ENCODE results near the gene MTHFD1L. TPM values are rescaled to one million over a fixed set of nuclear protein-coding genes. Genes with fewer than 3 reads are reported as not detected.
A peak's percentile ranks its signal among the peaks of the same experiment; 100 is the strongest.
"Not testable (repeated sequence)": the region's sequence is repeated elsewhere in the genome, so short reads cannot be mapped to it uniquely, and the experiment has no call there.

MTHFD1L gene
- total RNA-seq: 10 to 100 TPM in 1 of 2 donors, 1 to 10 TPM in 1; 9.2 to 23.3 TPM

GRCh38 chr6:150865406-150866146 is at the start of gene MTHFD1L:
Gene MTHFD1L (plus strand): TSS chr6:150865702. CDS start chr6:150865823, 121 bp downstream.
- peak; percentile 57 for TF ChIP-seq CTCF (IDR thresholded peaks at IDR 0.05)
- Histone ChIP-seq H3K4me3 (peak within 1 kb of the TSS; percentile 95), H3K9me3 (no peaks in the 10 kb centered on the region), H3K36me3 (no peaks in the 10 kb centered on the region), H3K27me3 (no peaks in the 10 kb centered on the region), H3K9ac (ENCODE audit: low read depth in 2 of 2, low read length in 2 of 2) (peak within 1 kb of the TSS; percentile 68 to 80), H3K27ac (peak within 1 kb of the TSS; percentile 78), H3K4me1 (no peaks in the 10 kb centered on the region)
- intact Hi-C loops (cut with DNase I): no loop called here
- DNase-seq: peak; percentile 79

- intact Hi-C loops (cut with DNase I): loop anchor here (5.0 kb wide), 2 partner anchors 61 to 739 kb away; no protein-coding TSS in a partner anchor
Measured at GRCh38 chr6:150816554-150816953, 48.9 kb upstream of the MTHFD1L start.

GRCh38 chr6:150822932-150823331 is 42.6 kb upstream of the MTHFD1L start:
- H3K9ac ChIP-seq (ENCODE audit: low read depth in 2 of 2, low read length in 2 of 2): no peak overlapping the region
- H3K4me1 ChIP-seq: no peaks in the 10 kb centered on the region
- TF ChIP-seq CTCF (IDR thresholded peaks at IDR 0.05): no peak
- H3K4me3 ChIP-seq: no peak overlapping the region
- intact Hi-C loops (cut with DNase I): no loop called here
- no peak overlapping the region for H3K27ac ChIP-seq
- no peak for DNase-seq
- H3K9me3 ChIP-seq: no peaks in the 10 kb centered on the region
- no peaks in the 10 kb centered on the region for H3K27me3 ChIP-seq
- H3K36me3 ChIP-seq: no peaks in the 10 kb centered on the region

More at GRCh38 chr6:150816554-150816953, 48.9 kb upstream of the MTHFD1L start:
- not testable (repeated sequence) for H3K9me3 ChIP-seq; H3K36me3 ChIP-seq; H3K9ac ChIP-seq (ENCODE audit: low read depth in 2 of 2, low read length in 2 of 2); H3K27ac ChIP-seq; H3K4me3 ChIP-seq; DNase-seq; H3K4me1 ChIP-seq; H3K27me3 ChIP-seq

GRCh38 chr6:150826788-150827187 is 38.7 kb upstream of the MTHFD1L start:
- Histone ChIP-seq H3K9me3 (no peaks in the 10 kb centered on the region), H3K36me3 (no peaks in the 10 kb centered on the region), H3K9ac (ENCODE audit: low read depth in 2 of 2, low read length in 2 of 2) (no peak overlapping the region), H3K4me1 (no peaks in the 10 kb centered on the region), H3K4me3 (no peak overlapping the region), H3K27ac (no peak overlapping the region), H3K27me3 (no peaks in the 10 kb centered on the region)
- no peak for DNase-seq
- TF ChIP-seq CTCF (IDR thresholded peaks at IDR 0.05): no peak
- intact Hi-C loops (cut with DNase I): no loop called here

GRCh38 chr6:150828107-150828506 is 37.4 kb upstream of the MTHFD1L start:
- H3K36me3 ChIP-seq; H3K9me3 ChIP-seq; intact Hi-C loops (cut with DNase I); H3K9ac ChIP-seq (ENCODE audit: low read depth in 2 of 2, low read length in 2 of 2); H3K27ac ChIP-seq; H3K4me3 ChIP-seq; H3K27me3 ChIP-seq; H3K4me1 ChIP-seq; DNase-seq: not testable (repeated sequence)

- no peaks in the 10 kb centered on the region for H3K9me3 ChIP-seq
- intact Hi-C loops (cut with DNase I): no loop called here
- DNase-seq: no peak
- no peaks in the 10 kb centered on the region for H3K4me1 ChIP-seq
- H3K27ac ChIP-seq: no peak overlapping the region
- no peaks in the 10 kb centered on the region for H3K27me3 ChIP-seq
- no peaks in the 10 kb centered on the region for H3K36me3 ChIP-seq
- no peak overlapping the region for H3K4me3 ChIP-seq
- TF ChIP-seq CTCF (IDR thresholded peaks at IDR 0.05): no peak
- no peak overlapping the region for H3K9ac ChIP-seq (ENCODE audit: low read depth in 2 of 2, low read length in 2 of 2)
Measured at GRCh38 chr6:150830439-150831165, 34.9 kb upstream of the MTHFD1L start.

All from colonic mucosa (tissue), 4 donors.